Panc1 (cell line): Measurements from ENCODE around the gene DUSP8. TPM values are rescaled to one million over a fixed set of nuclear protein-coding genes. Genes with fewer than 3 reads are reported as not detected.
"Not testable (repeated sequence)": the region's sequence is repeated elsewhere in the genome, so short reads cannot be mapped to it uniquely, and the experiment has no call there.

ENCODE experiments used
- ATAC-seq: fragments of 200-7000 bp; cut with Tn5 transposase; 2 replicates; pipeline ENCODE4 v1.9.1; 2020; ENCODE audit warnings: mild to moderate bottlenecking, moderate library complexity
- BruUV-seq: library from RNA; stranded (reverse); fragments of 400-500 nt; replicated peaks from 2 replicates; lab custom pipeline; 2021; lab: Mats Ljungman, UMichigan
- CTCF ChIA-PET: fragments of 300-600 bp; sonication (Branson Sonifier 250); formaldehyde crosslinking; loops from one replicate; lab custom pipeline; 2022; ENCODE audit warnings: antibody characterized with exemption; lab: Charles Lee
- POLR2A ChIA-PET: fragments of 300-600 bp; sonication (Branson Sonifier 250); formaldehyde crosslinking; loops from one replicate; lab custom pipeline; 2022; ENCODE audit warnings: antibody characterized with exemption; lab: Charles Lee
- DNase-seq: peaks from one replicate; pipeline ENCODE4 v3.0.0-alpha.2; 2010; ENCODE audit warnings: low read depth, low spot score
- H3K27ac ChIP-seq: 2 replicates; pipeline ENCODE4 v1.5.1; 2011; ENCODE audit warnings: mild to moderate bottlenecking, low read length, inconsistent platforms
- H3K27me3 ChIP-seq: fragments of 200-500 bp; sonication (Bioruptor generic); 2 replicates; pipeline ENCODE4 v1.6.0; 2014; ENCODE audit warnings: low read length, inconsistent platforms; ENCODE audit not compliant: control insufficient read depth, insufficient read depth
- H3K36me3 ChIP-seq: fragments of 200-500 bp; sonication (Bioruptor generic); 2 replicates; pipeline ENCODE4 v1.5.1; 2014; ENCODE audit warnings: inconsistent platforms, mild to moderate bottlenecking, low read length, moderate library complexity; ENCODE audit not compliant: control insufficient read depth, insufficient read depth
- H3K4me1 ChIP-seq: 2 replicates; pipeline ENCODE4 v1.5.1; 2011; ENCODE audit warnings: inconsistent platforms, mild to moderate bottlenecking, low read length, moderate library complexity; ENCODE audit not compliant: control insufficient read depth, insufficient read depth
- H3K4me3 ChIP-seq, 2 experiments: 2 replicates each; pipeline ENCODE4 v1.5.1; 2011 to 2012; ENCODE audit warnings: low read depth in 2 of 2, low read length in 2 of 2, mild to moderate bottlenecking in 2 of 2, inconsistent platforms in 1 of 2, moderate library complexity in 1 of 2
- H3K9me3 ChIP-seq: fragments of 200-500 bp; sonication (Bioruptor generic); 2 replicates; pipeline ENCODE4 v1.5.1; 2014; ENCODE audit warnings: low read depth, mild to moderate bottlenecking, inconsistent platforms, low read length, moderate library complexity; ENCODE audit not compliant: control insufficient read depth, insufficient read depth
- POLR2AphosphoS5 ChIP-seq: IDR thresholded peaks from 2 replicates; pipeline ENCODE4 v1.6.1; 2012; ENCODE audit warnings: mild to moderate bottlenecking, low read depth, low read length, moderate library complexity
- SIN3A ChIP-seq: IDR thresholded peaks from 2 replicates; pipeline ENCODE4 v1.6.1; 2012; ENCODE audit warnings: low read depth, mild to moderate bottlenecking, low read length, moderate library complexity, borderline replicate concordance; ENCODE audit not compliant: insufficient read depth
- TCF7L2 ChIP-seq: IDR thresholded peaks from 2 replicates; pipeline ENCODE4 v1.6.1; 2011; ENCODE audit warnings: mild to moderate bottlenecking, low read depth, low read length, inconsistent platforms
- in situ Hi-C: cut with HindIII; loops from 2 replicates; pipeline ENCODE4 v1.10.0; 2016; ENCODE audit warnings: low sequenced_read_pairs, low pct_unique_long_range_greater_than_20kb
- intact Hi-C: fragments of 100-400 bp; cut with micrococcal nuclease; formaldehyde crosslinking; loops from one replicate; pipeline ENCODE4 v1.10.0; 2022; ENCODE audit not compliant: unreplicated experiment
- total RNA-seq: library from RNA; stranded (reverse); gene quantifications from one replicate; pipeline ENCODE4 v1.2.1, GENCODE V29; 2021; ENCODE audit not compliant: unreplicated experiment
- TF ChIP-seq, protein P1 (sequence below): fragments of 450-650 bp; IDR thresholded peaks from 2 replicates; pipeline ENCODE4 v1.5.1; 2017; ENCODE audit warnings: mild to moderate bottlenecking
- TF ChIP-seq, protein P2 (sequence below), 2 experiments: IDR thresholded peaks; 2 replicates each; pipeline ENCODE4 v1.6.1; 2011 to 2012; ENCODE audit warnings: low read depth in 2 of 2, control low read depth in 1 of 2, low read length in 1 of 2, mild to moderate bottlenecking in 1 of 2, moderate library complexity in 1 of 2; ENCODE audit not compliant: insufficient read depth in 1 of 2

DUSP8 gene
- total RNA-seq, 1 experiment from 2014 or later = 5.5 TPM

DNA sequence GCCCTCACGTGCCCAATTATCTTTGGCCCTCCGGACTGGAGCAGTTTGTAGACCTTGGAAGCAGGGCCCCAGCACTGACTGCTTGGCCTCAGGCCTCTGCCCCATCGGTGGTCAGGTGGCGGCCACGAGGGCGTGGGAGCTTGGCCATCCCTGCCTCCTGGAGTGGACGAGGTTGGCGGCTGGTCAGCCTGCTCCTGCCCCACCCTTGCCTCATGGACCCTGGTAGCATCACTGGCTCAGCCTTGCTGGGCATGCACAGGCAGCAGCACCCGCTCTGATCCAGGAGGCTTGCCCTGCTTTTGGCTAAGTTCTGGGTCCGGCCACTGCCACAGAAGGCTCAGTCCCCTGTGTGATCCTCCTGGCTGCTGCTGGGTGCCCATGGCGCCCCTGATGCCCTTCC, 32.1 kb upstream of the DUSP8 start:
- H3K27me3 ChIP-seq = peaks cover 25% of the 10 kb centered on the region

DNA sequence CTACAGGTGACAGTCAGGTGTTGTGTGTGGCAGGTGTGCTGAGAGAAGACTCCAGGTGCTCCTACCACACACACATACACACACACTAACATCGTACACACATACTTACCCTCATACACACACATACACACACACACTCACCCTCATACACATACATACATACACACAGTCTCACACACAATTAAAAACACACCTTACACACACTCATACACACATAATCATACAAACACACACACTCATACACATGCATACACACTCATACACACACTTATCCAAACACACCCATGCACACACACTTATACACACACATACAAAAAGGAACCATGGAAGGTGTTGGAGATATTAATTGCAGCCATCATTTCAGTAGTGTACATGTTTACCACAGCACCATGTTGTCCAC, 31.6 kb upstream of the DUSP8 start:
- POLR2A ChIA-PET = no interaction called here
- no peak for ATAC-seq
- no peak for DNase-seq
- H3K4me3 ChIP-seq = no peak overlapping the region
- CTCF ChIA-PET = no interaction called here
- no TSS peak for BruUV-seq
- in situ Hi-C loops (no loop called here), intact Hi-C loops (no loop called here)
- H3K27ac ChIP-seq = no peak overlapping the region
- H3K27me3 ChIP-seq = peaks cover 25% of the 10 kb centered on the region
- no peaks in the 10 kb centered on the region for H3K36me3 ChIP-seq
- no peaks in the 10 kb centered on the region for H3K4me1 ChIP-seq
- H3K9me3 ChIP-seq = no peaks in the 10 kb centered on the region
- no peak for TF ChIP-seq TCF7L2
- TF ChIP-seq, protein P1, sequence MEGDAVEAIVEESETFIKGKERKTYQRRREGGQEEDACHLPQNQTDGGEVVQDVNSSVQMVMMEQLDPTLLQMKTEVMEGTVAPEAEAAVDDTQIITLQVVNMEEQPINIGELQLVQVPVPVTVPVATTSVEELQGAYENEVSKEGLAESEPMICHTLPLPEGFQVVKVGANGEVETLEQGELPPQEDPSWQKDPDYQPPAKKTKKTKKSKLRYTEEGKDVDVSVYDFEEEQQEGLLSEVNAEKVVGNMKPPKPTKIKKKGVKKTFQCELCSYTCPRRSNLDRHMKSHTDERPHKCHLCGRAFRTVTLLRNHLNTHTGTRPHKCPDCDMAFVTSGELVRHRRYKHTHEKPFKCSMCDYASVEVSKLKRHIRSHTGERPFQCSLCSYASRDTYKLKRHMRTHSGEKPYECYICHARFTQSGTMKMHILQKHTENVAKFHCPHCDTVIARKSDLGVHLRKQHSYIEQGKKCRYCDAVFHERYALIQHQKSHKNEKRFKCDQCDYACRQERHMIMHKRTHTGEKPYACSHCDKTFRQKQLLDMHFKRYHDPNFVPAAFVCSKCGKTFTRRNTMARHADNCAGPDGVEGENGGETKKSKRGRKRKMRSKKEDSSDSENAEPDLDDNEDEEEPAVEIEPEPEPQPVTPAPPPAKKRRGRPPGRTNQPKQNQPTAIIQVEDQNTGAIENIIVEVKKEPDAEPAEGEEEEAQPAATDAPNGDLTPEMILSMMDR = no peak
- no peak for TF ChIP-seq POLR2AphosphoS5
- TF ChIP-seq SIN3A = no peak
- TF ChIP-seq, protein P2, sequence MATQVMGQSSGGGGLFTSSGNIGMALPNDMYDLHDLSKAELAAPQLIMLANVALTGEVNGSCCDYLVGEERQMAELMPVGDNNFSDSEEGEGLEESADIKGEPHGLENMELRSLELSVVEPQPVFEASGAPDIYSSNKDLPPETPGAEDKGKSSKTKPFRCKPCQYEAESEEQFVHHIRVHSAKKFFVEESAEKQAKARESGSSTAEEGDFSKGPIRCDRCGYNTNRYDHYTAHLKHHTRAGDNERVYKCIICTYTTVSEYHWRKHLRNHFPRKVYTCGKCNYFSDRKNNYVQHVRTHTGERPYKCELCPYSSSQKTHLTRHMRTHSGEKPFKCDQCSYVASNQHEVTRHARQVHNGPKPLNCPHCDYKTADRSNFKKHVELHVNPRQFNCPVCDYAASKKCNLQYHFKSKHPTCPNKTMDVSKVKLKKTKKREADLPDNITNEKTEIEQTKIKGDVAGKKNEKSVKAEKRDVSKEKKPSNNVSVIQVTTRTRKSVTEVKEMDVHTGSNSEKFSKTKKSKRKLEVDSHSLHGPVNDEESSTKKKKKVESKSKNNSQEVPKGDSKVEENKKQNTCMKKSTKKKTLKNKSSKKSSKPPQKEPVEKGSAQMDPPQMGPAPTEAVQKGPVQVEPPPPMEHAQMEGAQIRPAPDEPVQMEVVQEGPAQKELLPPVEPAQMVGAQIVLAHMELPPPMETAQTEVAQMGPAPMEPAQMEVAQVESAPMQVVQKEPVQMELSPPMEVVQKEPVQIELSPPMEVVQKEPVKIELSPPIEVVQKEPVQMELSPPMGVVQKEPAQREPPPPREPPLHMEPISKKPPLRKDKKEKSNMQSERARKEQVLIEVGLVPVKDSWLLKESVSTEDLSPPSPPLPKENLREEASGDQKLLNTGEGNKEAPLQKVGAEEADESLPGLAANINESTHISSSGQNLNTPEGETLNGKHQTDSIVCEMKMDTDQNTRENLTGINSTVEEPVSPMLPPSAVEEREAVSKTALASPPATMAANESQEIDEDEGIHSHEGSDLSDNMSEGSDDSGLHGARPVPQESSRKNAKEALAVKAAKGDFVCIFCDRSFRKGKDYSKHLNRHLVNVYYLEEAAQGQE (IDR thresholded peaks at IDR 0.05; ENCODE audit: insufficient read depth in 1 of 2, low read depth in 2 of 2, low read length in 1 of 2) = no peak

More for the DNA sequence above, 32.1 kb upstream of the DUSP8 start:
- no peaks in the 10 kb centered on the region for H3K9me3 ChIP-seq
- ChIA-PET CTCF (no interaction called here), POLR2A (no interaction called here)
- intact Hi-C loops = no loop called here
- BruUV-seq = no TSS peak
- in situ Hi-C loops = no loop called here
- TF ChIP-seq POLR2AphosphoS5 (no peak), TCF7L2 (no peak)
- no peaks in the 10 kb centered on the region for H3K4me1 ChIP-seq
- ATAC-seq (no peak), DNase-seq (no peak)
- no peak overlapping the region for H3K4me3 ChIP-seq
- H3K36me3 ChIP-seq = no peaks in the 10 kb centered on the region
- H3K27ac ChIP-seq = no peak overlapping the region

DNA sequence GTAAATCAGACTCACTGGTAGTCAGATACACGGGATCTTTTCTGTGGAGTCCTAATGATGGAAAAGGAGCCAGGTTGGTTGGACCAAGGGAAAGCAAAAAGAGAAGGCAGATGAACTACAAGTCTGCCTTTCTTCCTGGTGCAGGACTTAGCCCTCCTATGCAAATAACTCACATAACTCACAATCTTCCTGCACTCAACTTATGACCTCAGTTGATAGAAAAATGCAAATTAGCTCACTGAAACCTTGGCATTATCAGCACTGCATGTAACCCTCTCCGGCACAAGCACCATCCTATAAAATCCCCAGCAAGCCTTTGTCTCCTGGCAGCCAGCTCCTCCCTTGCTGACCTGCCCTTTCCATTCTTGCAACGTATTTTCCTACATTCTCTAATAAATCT, 29.6 kb upstream of the DUSP8 start:
- H3K27ac ChIP-seq, CTCF ChIA-PET, H3K36me3 ChIP-seq, in situ Hi-C loops, ATAC-seq, H3K4me1 ChIP-seq, BruUV-seq, H3K4me3 ChIP-seq, POLR2A ChIA-PET, DNase-seq, intact Hi-C loops, H3K9me3 ChIP-seq: not testable (repeated sequence)
- H3K27me3 ChIP-seq = peaks cover 25% of the 10 kb centered on the region
